Endothelial cell of umbilical vein (primary cell): ENCODE measurements around the gene AP2A2. TPM values are rescaled to one million over a fixed set of nuclear protein-coding genes. Genes with fewer than 3 reads are reported as not detected.

Experiments used
- BruUV-seq: library from RNA; stranded (reverse); fragments of 400-500 nt; replicated peaks from 2 replicates; lab custom pipeline; 2021; lab: Mats Ljungman, UMichigan
- CTCF ChIA-PET: fragments of 300-600, 350-600 bp; sonication (Branson Sonifier 250); formaldehyde crosslinking; loops from one replicate; lab custom pipeline; 2021; ENCODE audit warnings: antibody characterized with exemption, inconsistent platforms; lab: Charles Lee
- POLR2A ChIA-PET: fragments of 300-600, 350-600 bp; sonication (Branson Sonifier 250); formaldehyde crosslinking; loops from one replicate; lab custom pipeline; 2021; ENCODE audit warnings: antibody characterized with exemption, inconsistent platforms; lab: Charles Lee
- DNase-seq: peaks from one replicate; pipeline ENCODE4 v3.0.0-alpha.2; 2011; ENCODE audit warnings: low read depth, low spot score
- FAIRE-seq: peaks from 2 replicates; lab custom pipeline; 2011; peaks lifted over from hg19 to GRCh38; lab: Jason Lieb, UNC
- H2AFZ ChIP-seq: 2 replicates; pipeline ENCODE4 v1.6.0; 2012; ENCODE audit warnings: low read depth, low read length, control low read depth, inconsistent platforms
- H3K27ac ChIP-seq: 2 replicates; pipeline ENCODE4 v1.5.1; 2011; ENCODE audit warnings: low read depth, mild to moderate bottlenecking, control low read depth, low read length, moderate library complexity; ENCODE audit not compliant: insufficient read depth
- H3K27me3 ChIP-seq, 2 experiments: 2 replicates each; pipeline versions ENCODE4 v1.6.0 to v1.6.1; 2011; ENCODE audit warnings: low read length in 2 of 2, mixed read lengths in 1 of 2; ENCODE audit not compliant: control insufficient read depth in 2 of 2, insufficient read depth in 2 of 2
- H3K36me3 ChIP-seq, 2 experiments: 2 replicates in 1 of 2; 3 replicates in 1 of 2; pipeline ENCODE4 v1.5.1; 2011; ENCODE audit warnings: low read length in 2 of 2, mild to moderate bottlenecking in 1 of 2, moderate library complexity in 1 of 2; ENCODE audit not compliant: control insufficient read depth in 2 of 2, insufficient read depth in 2 of 2; ENCODE audit errors: extremely low read depth in 1 of 2
- H3K4me1 ChIP-seq: 3 replicates; pipeline ENCODE4 v1.5.1; 2011; ENCODE audit warnings: mild to moderate bottlenecking, low read length; ENCODE audit not compliant: control insufficient read depth, insufficient read depth; ENCODE audit errors: extremely low read depth
- H3K4me2 ChIP-seq: 2 replicates; pipeline ENCODE4 v1.6.1; 2011; ENCODE audit warnings: low read length, control low read depth, mixed read lengths; ENCODE audit not compliant: insufficient read depth
- H3K4me3 ChIP-seq, 3 experiments: fragments of 200-600 bp in 1 of 3; sonication (generic), shearing (Covaris generic) in 1 of 3; replicated peaks in 1 of 3; 2 replicates each; pipeline ENCODE4 v1.5.1; 2011 to 2016; ENCODE audit warnings: control low read depth in 3 of 3, low read length in 3 of 3, mild to moderate bottlenecking in 2 of 3, inconsistent platforms in 1 of 3, low read depth in 1 of 3, moderate library complexity in 1 of 3; ENCODE audit not compliant: insufficient read depth in 1 of 3
- H3K79me2 ChIP-seq: 2 replicates; pipeline ENCODE4 v1.6.0; 2012; ENCODE audit warnings: low read length, inconsistent platforms; ENCODE audit not compliant: control insufficient read depth, insufficient read depth
- H3K9ac ChIP-seq: replicated peaks from 2 replicates; pipeline ENCODE3; 2011; ENCODE audit warnings: low read length, control low read depth; ENCODE audit not compliant: insufficient read depth; ENCODE audit errors: extremely low read depth
- H3K9me1 ChIP-seq: replicated peaks from 3 replicates; pipeline ENCODE4 v1.6.0; 2011; ENCODE audit warnings: mild to moderate bottlenecking, low read length; ENCODE audit not compliant: control insufficient read depth, insufficient read depth; ENCODE audit errors: extremely low read depth
- H3K9me3 ChIP-seq: replicated peaks from 2 replicates; pipeline ENCODE4 v1.5.1; 2012; ENCODE audit warnings: low read length, inconsistent platforms; ENCODE audit not compliant: control insufficient read depth, insufficient read depth
- H4K20me1 ChIP-seq: replicated peaks from 2 replicates; pipeline ENCODE3; 2011; ENCODE audit warnings: mild to moderate bottlenecking, low read length; ENCODE audit not compliant: control insufficient read depth, insufficient read depth; ENCODE audit errors: extremely low read depth
- EZH2 ChIP-seq: IDR thresholded peaks from 2 replicates; pipeline ENCODE4 v1.6.1; 2012; ENCODE audit warnings: borderline replicate concordance, low read depth, mild to moderate bottlenecking, moderate library complexity, low read length, inconsistent platforms; ENCODE audit not compliant: severe bottlenecking
- FOS ChIP-seq: IDR thresholded peaks from 2 replicates; pipeline ENCODE4 v1.6.1; 2011; ENCODE audit warnings: mild to moderate bottlenecking, low read length, moderate library complexity, borderline replicate concordance; ENCODE audit not compliant: insufficient read depth
- GATA2 ChIP-seq: IDR thresholded peaks from 2 replicates; pipeline ENCODE4 v1.7.0; 2011; ENCODE audit warnings: low read depth, mild to moderate bottlenecking, moderate library complexity, mixed read lengths, low read length; ENCODE audit not compliant: insufficient read length, insufficient read depth
- JUN ChIP-seq: IDR thresholded peaks from 2 replicates; pipeline ENCODE4 v1.6.1; 2011; ENCODE audit warnings: borderline replicate concordance, low read depth; ENCODE audit not compliant: insufficient read length, insufficient read depth
- MYC ChIP-seq: IDR thresholded peaks from one replicate; pipeline ENCODE4 v1.6.1; 2011; ENCODE audit warnings: mild to moderate bottlenecking, low read depth, low read length
- POLR2A ChIP-seq: IDR thresholded peaks from 2 replicates; pipeline ENCODE4 v1.6.1; 2012; ENCODE audit warnings: low read depth, mild to moderate bottlenecking, control low read depth, low read length
- POLR2AphosphoS5 ChIP-seq: IDR thresholded peaks from 2 replicates; pipeline ENCODE4 v1.6.1; 2012; ENCODE audit warnings: low read depth, mild to moderate bottlenecking, control low read depth, low read length, moderate library complexity; ENCODE audit not compliant: insufficient read depth
- dilution Hi-C: fragments of 300-500 bp; cut with MboI; formaldehyde crosslinking; loops from one replicate; pipeline ENCODE4 v1.15.0; 2019; ENCODE audit warnings: low sequenced_read_pairs; ENCODE audit not compliant: extremely low pct_ligation_motif_present
- intact Hi-C: fragments of 100-400 bp; cut with micrococcal nuclease; formaldehyde crosslinking; loops from one replicate; pipeline ENCODE4 v1.10.0; 2022
- polyA plus RNA-seq, 4 experiments: library from polyadenylated mRNA; depleted of rRNA in 3 of 4; stranded (reverse) in 3 of 4; unstranded in 1 of 4; fragments of >200 nt; gene quantifications; 2 replicates each; pipeline versions ENCODE4 v1.2.1 to v1.2.3, GENCODE V29; 2011 to 2012; ENCODE audit warnings: missing spikeins in 1 of 4
- total RNA-seq: library from RNA; stranded (reverse); gene quantifications from 2 replicates; pipeline ENCODE4 v1.2.3, GENCODE V29; 2021
- TF ChIP-seq, protein P1 (sequence below), 2 donors: IDR thresholded peaks; 1 replicate in 1 of 2; 2 replicates in 1 of 2; pipeline ENCODE4 v1.5.1; 2011; ENCODE audit warnings: low read length in 2 of 2, mild to moderate bottlenecking in 2 of 2, moderate library complexity in 2 of 2, control low read depth in 1 of 2, inconsistent platforms in 1 of 2, low read depth in 1 of 2; ENCODE audit not compliant: insufficient read depth in 1 of 2; ENCODE audit errors: extremely low read depth in 1 of 2
- TF ChIP-seq, protein P2 (sequence below): IDR thresholded peaks from 2 replicates; pipeline ENCODE4 v1.6.1; 2011; ENCODE audit not compliant: insufficient read depth, insufficient read length

Gene AP2A2
- total and polyA plus RNA-seq, 2 donors (not counting 3 experiments of a cell fraction or from before 2014, with no cell fraction given) = 89.5 to 92.6 TPM

DNA sequence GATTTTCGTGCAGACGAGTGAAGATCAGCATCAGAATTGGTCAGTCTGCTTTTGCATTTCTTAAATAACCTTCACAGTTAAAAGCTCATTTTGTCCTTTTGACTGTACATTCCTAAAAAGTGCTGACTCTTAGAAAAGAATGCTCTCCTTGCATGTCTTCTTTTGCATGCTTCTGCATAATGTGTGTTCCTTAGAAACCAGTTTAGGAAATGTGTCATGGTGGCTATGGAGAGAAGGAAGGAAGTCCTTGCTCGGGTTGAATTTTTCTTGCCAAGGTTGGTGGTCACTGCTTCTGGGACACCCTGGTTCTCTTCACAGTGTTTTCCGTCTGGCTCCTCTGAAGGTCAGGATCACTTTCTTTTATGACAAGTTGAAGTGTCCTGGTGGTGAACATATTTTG, 6.8 kb downstream of the AP2A2 start:
- Histone ChIP-seq H3K4me2 (peak overlapping the region; percentile 62), H3K36me3 (peaks cover 0 to 2% of the 10 kb centered on the region in 2 experiments), H3K9me3 (no peaks in the 10 kb centered on the region), H2AFZ (no peak overlapping the region), H3K4me1 (peaks cover 48% of the 10 kb centered on the region), H3K27ac (peak overlapping the region; percentile 69), H3K4me3 (peak overlapping the region in 1 of 3 experiments; percentile 16), H4K20me1 (peaks cover 7% of the 10 kb centered on the region), H3K9me1 (no peaks in the 10 kb centered on the region), H3K79me2 (peaks cover 76% of the 10 kb centered on the region), H3K9ac (no peak overlapping the region), H3K27me3 (no peaks in the 10 kb centered on the region)
- intact Hi-C loops (no loop called here), dilution Hi-C loops (no loop called here)
- ChIA-PET CTCF (interaction anchor here (1.0 kb wide), 1 partner anchor 8 kb away, joined by 5 read pairs; no protein-coding TSS in a partner anchor), POLR2A (no interaction called here)
- BruUV-seq = no TSS peak
- TF ChIP-seq MYC (no peak), POLR2AphosphoS5 (peak; percentile 69), POLR2A (no peak), EZH2 (no peak), GATA2 (no peak), FOS (peak; percentile 62), JUN (peak; percentile 75)
- TF ChIP-seq, protein P1, sequence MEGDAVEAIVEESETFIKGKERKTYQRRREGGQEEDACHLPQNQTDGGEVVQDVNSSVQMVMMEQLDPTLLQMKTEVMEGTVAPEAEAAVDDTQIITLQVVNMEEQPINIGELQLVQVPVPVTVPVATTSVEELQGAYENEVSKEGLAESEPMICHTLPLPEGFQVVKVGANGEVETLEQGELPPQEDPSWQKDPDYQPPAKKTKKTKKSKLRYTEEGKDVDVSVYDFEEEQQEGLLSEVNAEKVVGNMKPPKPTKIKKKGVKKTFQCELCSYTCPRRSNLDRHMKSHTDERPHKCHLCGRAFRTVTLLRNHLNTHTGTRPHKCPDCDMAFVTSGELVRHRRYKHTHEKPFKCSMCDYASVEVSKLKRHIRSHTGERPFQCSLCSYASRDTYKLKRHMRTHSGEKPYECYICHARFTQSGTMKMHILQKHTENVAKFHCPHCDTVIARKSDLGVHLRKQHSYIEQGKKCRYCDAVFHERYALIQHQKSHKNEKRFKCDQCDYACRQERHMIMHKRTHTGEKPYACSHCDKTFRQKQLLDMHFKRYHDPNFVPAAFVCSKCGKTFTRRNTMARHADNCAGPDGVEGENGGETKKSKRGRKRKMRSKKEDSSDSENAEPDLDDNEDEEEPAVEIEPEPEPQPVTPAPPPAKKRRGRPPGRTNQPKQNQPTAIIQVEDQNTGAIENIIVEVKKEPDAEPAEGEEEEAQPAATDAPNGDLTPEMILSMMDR (IDR thresholded peaks at IDR 0.05; ENCODE audit: extremely low read depth in 1 of 2, insufficient read depth in 1 of 2, low read depth in 1 of 2, low read length in 2 of 2) = no peak
- TF ChIP-seq, protein P2, sequence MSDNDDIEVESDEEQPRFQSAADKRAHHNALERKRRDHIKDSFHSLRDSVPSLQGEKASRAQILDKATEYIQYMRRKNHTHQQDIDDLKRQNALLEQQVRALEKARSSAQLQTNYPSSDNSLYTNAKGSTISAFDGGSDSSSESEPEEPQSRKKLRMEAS = no peak
- DNase-seq (peak; percentile 73), FAIRE-seq (peak; percentile 95)
